Measurements from ENCODE around the gene FMO3. TPM values are rescaled to one million over a fixed set of nuclear protein-coding genes. Genes with fewer than 3 reads are reported as not detected.

Gene FMO3
- total RNA-seq, 1 experiment from 2014 or later = not detected

DNA sequence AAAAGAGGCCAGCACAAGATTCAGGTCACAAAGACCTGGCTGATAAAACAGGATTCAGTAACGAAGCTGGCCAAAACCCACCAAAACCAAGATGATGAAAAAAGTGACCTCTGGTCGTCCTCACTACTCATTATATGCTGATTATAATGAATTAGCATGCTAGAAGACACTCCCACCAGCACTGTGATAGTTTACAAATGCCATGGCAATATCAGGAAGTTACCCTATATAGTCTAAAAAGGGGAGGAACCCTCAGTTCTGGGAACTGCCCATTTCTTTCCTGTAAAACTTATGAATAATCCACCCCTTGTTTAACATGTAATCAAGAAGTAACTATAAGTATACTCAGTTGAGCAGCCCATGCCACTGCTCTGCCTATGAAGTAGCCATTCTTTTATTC lies 68.4 kb downstream of the FMO3 start:
- no peak overlapping the region for H2AFZ ChIP-seq
- no peak for TF ChIP-seq EZH2 (IDR thresholded peaks at IDR 0.05; ENCODE audit: low read depth)
- TF ChIP-seq, protein P1, sequence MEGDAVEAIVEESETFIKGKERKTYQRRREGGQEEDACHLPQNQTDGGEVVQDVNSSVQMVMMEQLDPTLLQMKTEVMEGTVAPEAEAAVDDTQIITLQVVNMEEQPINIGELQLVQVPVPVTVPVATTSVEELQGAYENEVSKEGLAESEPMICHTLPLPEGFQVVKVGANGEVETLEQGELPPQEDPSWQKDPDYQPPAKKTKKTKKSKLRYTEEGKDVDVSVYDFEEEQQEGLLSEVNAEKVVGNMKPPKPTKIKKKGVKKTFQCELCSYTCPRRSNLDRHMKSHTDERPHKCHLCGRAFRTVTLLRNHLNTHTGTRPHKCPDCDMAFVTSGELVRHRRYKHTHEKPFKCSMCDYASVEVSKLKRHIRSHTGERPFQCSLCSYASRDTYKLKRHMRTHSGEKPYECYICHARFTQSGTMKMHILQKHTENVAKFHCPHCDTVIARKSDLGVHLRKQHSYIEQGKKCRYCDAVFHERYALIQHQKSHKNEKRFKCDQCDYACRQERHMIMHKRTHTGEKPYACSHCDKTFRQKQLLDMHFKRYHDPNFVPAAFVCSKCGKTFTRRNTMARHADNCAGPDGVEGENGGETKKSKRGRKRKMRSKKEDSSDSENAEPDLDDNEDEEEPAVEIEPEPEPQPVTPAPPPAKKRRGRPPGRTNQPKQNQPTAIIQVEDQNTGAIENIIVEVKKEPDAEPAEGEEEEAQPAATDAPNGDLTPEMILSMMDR (conservative IDR thresholded peaks at IDR 0.05) = no peak
- H3K4me2 ChIP-seq = no peak overlapping the region
- intact Hi-C loops (cut with micrococcal nuclease; ENCODE audit: unreplicated experiment) = no loop called here
- no peak for DNase-seq
- H3K27me3 ChIP-seq (ENCODE audit: insufficient read depth, low read depth) = no peaks in the 10 kb centered on the region
- H3F3A ChIP-seq (ENCODE audit: insufficient read depth, low read depth) = no peaks in the 10 kb centered on the region
- CTCF ChIA-PET = no interaction called here
- no peaks in the 10 kb centered on the region for H3K9me3 ChIP-seq (ENCODE audit: insufficient read depth, low read depth)
- POLR2A ChIA-PET (ENCODE audit: unreplicated experiment) = no interaction called here
- H3K9me2 ChIP-seq (ENCODE audit: insufficient read depth) = peaks cover 5% of the 10 kb centered on the region
- no TSS peak for BruUV-seq (replicated peaks)
- no peaks in the 10 kb centered on the region for H3K36me3 ChIP-seq (ENCODE audit: low read depth)
- no peaks in the 10 kb centered on the region for H3K4me1 ChIP-seq (replicated peaks; ENCODE audit: insufficient read depth)
- H4K20me1 ChIP-seq (ENCODE audit: insufficient read depth) = no peaks in the 10 kb centered on the region
- no peak overlapping the region for H3K4me3 ChIP-seq
- H3K79me2 ChIP-seq (ENCODE audit: low read depth) = no peaks in the 10 kb centered on the region
- H3K27ac ChIP-seq = no peak overlapping the region

DNA sequence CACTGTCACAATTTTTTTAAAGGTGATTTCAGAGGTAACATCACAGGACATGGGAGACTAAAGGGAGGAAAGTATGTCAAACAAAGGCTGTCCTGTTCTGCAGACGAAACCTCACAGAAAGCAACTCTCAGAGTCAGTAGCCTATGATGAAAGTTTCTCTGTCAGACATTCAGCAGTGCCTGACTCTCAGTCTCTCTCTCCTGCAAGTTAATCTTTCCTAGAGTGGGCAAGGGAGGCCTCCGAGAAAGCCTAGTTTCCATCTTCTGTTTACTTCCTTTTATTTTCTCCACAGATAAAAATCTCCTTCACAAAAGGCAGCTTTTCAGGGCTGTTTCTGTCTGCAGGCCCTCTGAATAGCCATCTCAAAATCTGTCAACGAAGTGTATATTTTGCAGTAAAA lies 69.5 kb downstream of the FMO3 start:
- Histone ChIP-seq H3K79me2 (ENCODE audit: low read depth) (no peaks in the 10 kb centered on the region), H3K9me3 (ENCODE audit: insufficient read depth, low read depth) (no peaks in the 10 kb centered on the region), H3K36me3 (ENCODE audit: low read depth) (no peaks in the 10 kb centered on the region), H3K4me2 (no peak overlapping the region), H3K4me3 (no peak overlapping the region), H2AFZ (no peak overlapping the region), H4K20me1 (ENCODE audit: insufficient read depth) (no peaks in the 10 kb centered on the region), H3K27me3 (ENCODE audit: insufficient read depth, low read depth) (no peaks in the 10 kb centered on the region), H3K9me2 (ENCODE audit: insufficient read depth) (peaks cover 5% of the 10 kb centered on the region), H3F3A (ENCODE audit: insufficient read depth, low read depth) (no peaks in the 10 kb centered on the region), H3K27ac (no peak overlapping the region), H3K4me1 (replicated peaks; ENCODE audit: insufficient read depth) (no peaks in the 10 kb centered on the region)
- ChIA-PET CTCF (no interaction called here), POLR2A (ENCODE audit: unreplicated experiment) (interaction anchor here (0.7 kb wide), 1 partner anchor 27 kb away, joined by 8 read pairs; no protein-coding TSS in a partner anchor)
- no peak for DNase-seq
- no peak for TF ChIP-seq EZH2 (IDR thresholded peaks at IDR 0.05; ENCODE audit: low read depth)
- TF ChIP-seq, protein P1 (conservative IDR thresholded peaks at IDR 0.05) = no peak
- intact Hi-C loops (cut with micrococcal nuclease; ENCODE audit: unreplicated experiment) = no loop called here
- BruUV-seq (replicated peaks) = no TSS peak

DNA sequence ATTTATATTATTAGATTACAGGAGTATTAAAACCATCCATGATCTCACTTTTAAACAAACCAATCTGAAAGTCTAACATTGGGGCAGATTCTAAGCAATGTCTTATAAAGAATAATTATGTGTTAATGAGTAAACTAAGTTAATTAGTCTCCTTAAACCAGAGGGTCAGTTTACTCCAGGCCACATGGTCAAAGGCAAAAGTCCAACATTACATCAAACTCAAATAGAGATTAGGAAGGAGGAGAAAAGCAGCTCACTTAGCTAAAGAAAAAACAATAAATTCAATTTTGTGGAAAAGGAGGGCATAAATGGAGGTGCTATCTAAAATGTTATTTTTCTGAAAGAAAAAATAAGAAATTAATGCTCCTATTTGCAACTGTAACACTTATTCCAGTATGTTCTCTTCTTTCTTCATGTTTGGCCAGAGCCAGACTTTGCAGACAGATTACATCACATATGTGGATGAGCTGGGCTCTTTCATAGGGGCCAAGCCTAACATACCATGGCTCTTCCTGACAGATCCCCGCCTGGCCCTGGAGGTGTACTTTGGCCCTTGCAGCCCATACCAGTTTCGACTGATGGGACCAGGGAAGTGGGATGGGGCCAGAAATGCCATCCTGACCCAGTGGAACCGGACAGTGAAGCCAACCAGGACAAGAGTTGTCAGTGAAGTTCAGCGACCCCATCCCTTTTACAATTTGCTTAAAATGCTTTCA lies 70.1 kb downstream of the FMO3 start:
- ChIA-PET CTCF (no interaction called here), POLR2A (ENCODE audit: unreplicated experiment) (interaction anchor here (0.7 kb wide), 1 partner anchor 28 kb away, joined by 8 read pairs; no protein-coding TSS in a partner anchor)
- no TSS peak for BruUV-seq (replicated peaks)
- Histone ChIP-seq H3K4me2 (no peak overlapping the region), H3K27me3 (ENCODE audit: insufficient read depth, low read depth) (no peaks in the 10 kb centered on the region), H3K4me3 (no peak overlapping the region), H3K79me2 (ENCODE audit: low read depth) (no peaks in the 10 kb centered on the region), H3K9me3 (ENCODE audit: insufficient read depth, low read depth) (no peaks in the 10 kb centered on the region), H3K9me2 (ENCODE audit: insufficient read depth) (peaks cover 5% of the 10 kb centered on the region), H4K20me1 (ENCODE audit: insufficient read depth) (no peaks in the 10 kb centered on the region), H3K4me1 (replicated peaks; ENCODE audit: insufficient read depth) (no peaks in the 10 kb centered on the region), H3K36me3 (ENCODE audit: low read depth) (no peaks in the 10 kb centered on the region), H3K27ac (no peak overlapping the region), H3F3A (ENCODE audit: insufficient read depth, low read depth) (no peaks in the 10 kb centered on the region), H2AFZ (no peak overlapping the region)
- no peak for DNase-seq
- TF ChIP-seq, protein P1 (conservative IDR thresholded peaks at IDR 0.05) = no peak
- TF ChIP-seq EZH2 (IDR thresholded peaks at IDR 0.05; ENCODE audit: low read depth) = no peak
- intact Hi-C loops (cut with micrococcal nuclease; ENCODE audit: unreplicated experiment) = no loop called here
